ENCODE data around the gene MAP3K3.

The MAP3K3 gene

DNA sequence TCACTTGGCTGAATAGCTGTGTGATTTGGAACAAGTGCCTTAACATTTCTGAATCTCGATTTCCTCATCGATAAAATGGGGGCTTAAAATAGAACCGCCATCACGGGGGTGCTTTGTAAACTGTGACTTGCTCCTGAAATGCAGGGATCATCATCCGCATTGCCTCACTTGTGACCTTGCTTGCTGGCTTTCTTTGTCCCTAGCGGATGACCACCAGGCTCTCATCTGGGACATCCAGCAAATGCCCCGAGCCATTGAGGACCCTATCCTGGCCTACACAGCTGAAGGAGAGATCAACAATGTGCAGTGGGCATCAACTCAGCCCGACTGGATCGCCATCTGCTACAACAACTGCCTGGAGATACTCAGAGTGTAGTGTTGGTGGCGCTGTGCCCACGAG is 33.4 kb upstream of the MAP3K3 start:
- no peak for DNase-seq (ENCODE audit: low read depth)
- TF ChIP-seq, protein P1, sequence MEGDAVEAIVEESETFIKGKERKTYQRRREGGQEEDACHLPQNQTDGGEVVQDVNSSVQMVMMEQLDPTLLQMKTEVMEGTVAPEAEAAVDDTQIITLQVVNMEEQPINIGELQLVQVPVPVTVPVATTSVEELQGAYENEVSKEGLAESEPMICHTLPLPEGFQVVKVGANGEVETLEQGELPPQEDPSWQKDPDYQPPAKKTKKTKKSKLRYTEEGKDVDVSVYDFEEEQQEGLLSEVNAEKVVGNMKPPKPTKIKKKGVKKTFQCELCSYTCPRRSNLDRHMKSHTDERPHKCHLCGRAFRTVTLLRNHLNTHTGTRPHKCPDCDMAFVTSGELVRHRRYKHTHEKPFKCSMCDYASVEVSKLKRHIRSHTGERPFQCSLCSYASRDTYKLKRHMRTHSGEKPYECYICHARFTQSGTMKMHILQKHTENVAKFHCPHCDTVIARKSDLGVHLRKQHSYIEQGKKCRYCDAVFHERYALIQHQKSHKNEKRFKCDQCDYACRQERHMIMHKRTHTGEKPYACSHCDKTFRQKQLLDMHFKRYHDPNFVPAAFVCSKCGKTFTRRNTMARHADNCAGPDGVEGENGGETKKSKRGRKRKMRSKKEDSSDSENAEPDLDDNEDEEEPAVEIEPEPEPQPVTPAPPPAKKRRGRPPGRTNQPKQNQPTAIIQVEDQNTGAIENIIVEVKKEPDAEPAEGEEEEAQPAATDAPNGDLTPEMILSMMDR (conservative IDR thresholded peaks at IDR 0.05; ENCODE audit: low read depth, low read length): no peak
- no peak overlapping the region for H3K4me3 ChIP-seq (ENCODE audit: low read depth, low read length)

DNA sequence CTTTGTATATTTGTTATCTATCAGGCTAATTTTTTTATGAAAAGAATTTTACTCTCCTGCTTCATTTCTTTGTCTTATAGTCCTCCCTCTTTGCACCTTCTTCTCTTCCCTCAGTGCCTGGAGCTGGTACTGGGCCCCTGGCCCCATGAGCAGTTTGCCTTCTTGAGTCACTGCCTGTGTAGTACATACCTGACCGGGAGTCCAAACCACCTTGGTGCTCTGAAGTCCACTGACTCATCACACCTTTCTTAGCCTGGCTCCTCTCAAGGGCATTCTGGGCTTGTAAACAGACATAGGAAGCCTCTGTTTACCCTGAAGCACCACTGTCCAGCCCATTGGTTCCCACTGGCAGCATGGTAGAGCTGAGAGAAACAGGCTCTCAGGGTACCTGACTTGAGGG is 32.6 kb upstream of the MAP3K3 start:
- TF ChIP-seq, protein P1 (conservative IDR thresholded peaks at IDR 0.05; ENCODE audit: low read depth, low read length): no peak
- H3K4me3 ChIP-seq (ENCODE audit: low read depth, low read length): no peak overlapping the region
- no peak for DNase-seq (ENCODE audit: low read depth)

DNA sequence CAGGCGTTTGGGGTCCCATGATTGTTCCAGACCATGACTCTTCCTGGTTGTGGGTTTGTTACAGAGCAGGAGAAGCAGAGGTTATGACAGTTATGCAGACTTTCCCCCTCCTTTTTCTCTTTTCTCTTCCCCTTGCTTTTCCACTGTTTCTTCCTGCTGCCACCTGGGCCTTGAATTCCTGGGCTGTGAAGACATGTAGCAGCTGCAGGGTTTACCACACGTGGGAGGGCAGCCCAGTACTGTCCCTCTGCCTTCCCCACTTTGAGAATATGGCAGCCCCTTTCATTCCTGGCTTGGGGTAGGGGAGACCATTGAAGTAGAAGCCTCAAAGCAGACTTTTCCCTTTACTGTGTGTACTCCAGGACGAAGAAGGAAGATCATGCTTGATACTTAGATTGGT is 29.4 kb upstream of the MAP3K3 start:
- DNase-seq (ENCODE audit: low read depth): no peak
- TF ChIP-seq, protein P1 (conservative IDR thresholded peaks at IDR 0.05; ENCODE audit: low read depth, low read length): no peak

DNA sequence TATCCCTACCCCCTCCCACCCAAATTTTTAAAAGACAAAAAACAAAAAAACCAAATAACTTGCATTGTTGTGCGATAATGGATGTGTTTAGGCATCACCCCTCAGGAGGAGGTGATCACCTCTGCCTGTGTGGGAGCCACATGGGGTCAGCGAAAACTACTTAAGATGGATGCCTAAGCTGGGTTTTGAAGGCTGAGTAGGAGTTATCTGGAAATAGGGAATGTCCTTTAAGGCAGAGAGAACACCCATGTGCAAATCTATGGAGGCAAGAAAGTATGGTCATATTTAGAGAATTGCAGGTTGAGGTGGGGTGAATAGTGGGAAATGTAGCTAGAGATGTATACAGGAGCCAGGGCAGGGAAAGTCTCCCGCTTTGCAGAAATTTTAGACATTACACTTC is 27.1 kb upstream of the MAP3K3 start:
- TF ChIP-seq, protein P1 (conservative IDR thresholded peaks at IDR 0.05; ENCODE audit: low read depth, low read length): no peak
- DNase-seq (ENCODE audit: low read depth): no peak
- H3K4me3 ChIP-seq (ENCODE audit: low read depth, low read length): no peak overlapping the region

More for the DNA sequence above, 29.4 kb upstream of the MAP3K3 start:
- H3K4me3 ChIP-seq (ENCODE audit: low read depth, low read length): no peak overlapping the region

DNA sequence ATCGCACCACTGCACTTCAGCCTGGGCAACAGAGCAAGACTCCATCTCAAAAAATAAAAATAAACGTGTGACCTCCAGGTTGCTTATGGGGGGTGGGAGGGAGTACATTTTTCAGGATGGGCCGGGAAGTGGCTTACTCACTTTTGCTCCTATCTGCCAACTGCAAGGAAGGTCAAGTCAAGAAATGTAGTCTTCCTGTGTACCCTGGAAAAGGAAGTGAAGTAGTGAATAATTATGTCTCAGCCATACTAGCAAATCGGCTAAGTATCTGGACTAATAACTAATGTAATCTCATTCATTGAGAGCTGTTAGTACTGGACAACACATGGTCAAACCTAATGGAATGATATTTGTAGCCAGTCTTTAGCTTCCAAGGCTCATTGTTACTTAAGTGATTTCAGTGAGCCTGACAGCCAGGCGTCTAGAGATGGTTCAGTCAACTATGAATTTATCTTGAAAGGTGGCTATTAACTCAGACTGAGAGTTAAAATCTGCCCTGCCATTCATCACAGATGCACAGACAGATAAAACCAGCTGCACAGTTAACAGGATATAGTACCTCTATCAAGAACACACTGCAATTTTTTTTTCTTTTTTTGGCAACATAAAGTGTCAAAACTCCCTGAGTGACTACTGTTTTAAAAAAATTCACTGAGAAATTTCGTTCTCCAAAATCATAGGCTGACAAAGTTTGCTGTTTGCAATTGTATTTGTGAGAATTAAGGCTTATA is 25.2 kb upstream of the MAP3K3 start:
- H3K4me3 ChIP-seq (ENCODE audit: low read depth, low read length): no peak overlapping the region
- TF ChIP-seq, protein P1 (conservative IDR thresholded peaks at IDR 0.05; ENCODE audit: low read depth, low read length): no peak
- no peak for DNase-seq (ENCODE audit: low read depth)

DNA sequence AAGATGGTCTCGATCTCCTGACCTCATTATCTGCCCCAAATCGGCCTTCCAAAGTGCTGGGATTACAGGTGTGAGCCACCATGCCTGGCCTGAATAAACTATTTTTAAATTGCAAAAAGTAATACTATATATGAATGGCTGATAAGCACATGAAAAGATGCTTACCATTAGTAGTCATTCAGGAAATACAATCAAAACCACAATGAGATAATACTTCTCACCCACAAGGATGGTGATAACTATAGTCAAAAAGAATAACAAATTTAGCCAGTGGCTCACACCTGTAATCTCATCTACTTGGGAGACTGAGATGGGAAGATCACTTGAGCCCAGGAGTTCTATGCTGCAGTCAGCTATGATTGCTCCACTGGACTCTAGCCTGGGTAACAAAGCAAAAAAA is 23.9 kb upstream of the MAP3K3 start:
- H3K4me3 ChIP-seq (ENCODE audit: low read depth, low read length): no peak overlapping the region
- TF ChIP-seq, protein P1 (conservative IDR thresholded peaks at IDR 0.05; ENCODE audit: low read depth, low read length): no peak
- no peak for DNase-seq (ENCODE audit: low read depth)
